ENCODE measurements around the gene SRP19.

GRCh38 chr5:112849912-112850311, 11.2 kb upstream of the SRP19 start:
- TF ChIP-seq CTCF (IDR thresholded peaks at IDR 0.05) (no peak), JUNB (IDR thresholded peaks at IDR 0.05) (no peak), ZC3H11A (IDR thresholded peaks at IDR 0.05) (no peak), JUN (IDR thresholded peaks at IDR 0.05) (no peak), RCOR1 (IDR thresholded peaks at IDR 0.05; ENCODE audit: low read depth, low read length) (no peak), FOSL2 (IDR thresholded peaks at IDR 0.05) (no peak), FOSL2 (CRISPR knock-in tag; IDR thresholded peaks at IDR 0.05) (no peak), REST (IDR thresholded peaks at IDR 0.05) (no peak), POLR2A (IDR thresholded peaks at IDR 0.05; ENCODE audit: low read length) (no peak), MAFK (IDR thresholded peaks at IDR 0.05; ENCODE audit: partially characterized antibody) (no peak)
